Natural killer cell treated with Interleukin-12 subunit alpha and Interleukin-12 subunit beta and Interleukin-15 and Interleukin-18, amount 100 ng/mL, for 72 hours (primary cell): ENCODE data around the gene ELK3. TPM values are rescaled to one million over a fixed set of nuclear protein-coding genes. Genes with fewer than 3 reads are reported as not detected.

Experiments used
- ATAC-seq, 2 donors: fragments of 150-1000 bp; cut with Tn5 transposase in 1 of 2; sonication (Bioruptor Pico), chemical (Tn5 transposase) in 1 of 2; 2 replicates each; pipeline ENCODE4 v1.10.0; 2021
- DNase-seq: peaks from one replicate; pipeline ENCODE4 v3.0.0; 2022; ENCODE audit warnings: low spot score
- H3K27ac Mint-ChIP-seq, 2 donors: 1 replicate in 1 of 2; 2 replicates in 1 of 2; pipeline ENCODE4 v1.8.0; 2022; ENCODE audit warnings: mixed read lengths in 2 of 2, mild to moderate bottlenecking in 1 of 2, moderate library complexity in 1 of 2
- H3K27me3 Mint-ChIP-seq, 2 donors: 1 replicate in 1 of 2; 2 replicates in 1 of 2; pipeline ENCODE4 v1.8.0; 2022; ENCODE audit warnings: mixed read lengths in 2 of 2
- H3K36me3 Mint-ChIP-seq: one replicate; pipeline ENCODE4 v1.8.0; 2022; ENCODE audit warnings: mixed read lengths
- H3K4me1 Mint-ChIP-seq, 2 donors: 1 replicate in 1 of 2; 2 replicates in 1 of 2; pipeline ENCODE4 v1.8.0; 2022; ENCODE audit warnings: low read depth in 2 of 2, mixed read lengths in 2 of 2, mild to moderate bottlenecking in 1 of 2
- H3K4me3 Mint-ChIP-seq: one replicate; pipeline ENCODE4 v1.8.0; 2022; ENCODE audit warnings: mixed read lengths
- H3K9me3 Mint-ChIP-seq: 2 replicates; pipeline ENCODE4 v1.8.0; 2022; ENCODE audit warnings: mixed read lengths
- total RNA-seq, 2 donors: library from RNA; stranded (reverse); gene quantifications; one replicate each; pipeline ENCODE4 v1.2.3, GENCODE V29; 2022

The ELK3 gene
- total RNA-seq, 2 donors from 2014 or later, result 16.0 to 21.6 TPM

GRCh38 chr12:96250119-96250685 is 56.0 kb downstream of the ELK3 start:
- Mint-ChIP-seq H3K9me3 (no peaks in the 10 kb centered on the region), H3K27ac (peak overlapping the region; percentile 36), H3K36me3 (peaks cover 20% of the 10 kb centered on the region), H3K4me1 (peaks cover 44 to 62% of the 10 kb centered on the region in 2 donors), H3K4me3 (no peak overlapping the region), H3K27me3 (no peaks in the 10 kb centered on the region)
- ATAC-seq (peak in 1 of 2 donors; percentile 21), DNase-seq (no peak)

DNA sequence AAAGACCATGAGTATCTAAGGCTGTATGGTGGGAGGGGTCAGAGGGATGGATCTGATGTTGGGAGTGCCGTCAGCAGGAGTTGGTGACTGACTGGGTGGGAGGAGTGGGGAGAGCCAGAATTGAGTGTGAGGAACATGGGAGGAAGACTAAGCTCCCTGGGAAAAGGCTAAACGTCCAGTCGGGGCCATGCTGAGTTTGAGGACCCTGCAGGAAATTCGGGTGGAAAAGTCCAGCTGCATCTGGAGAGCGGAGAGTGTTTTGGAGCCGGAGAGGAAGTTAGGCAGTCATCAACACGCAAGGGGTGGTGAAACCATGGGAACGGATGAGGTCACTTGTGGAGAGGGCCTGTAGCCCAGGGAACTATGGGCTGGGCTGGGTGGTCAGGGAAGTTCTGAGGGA is 60.9 kb downstream of the ELK3 start:
- Mint-ChIP-seq H3K36me3 (peaks cover 11% of the 10 kb centered on the region), H3K27me3 (no peaks in the 10 kb centered on the region), H3K4me3 (no peak overlapping the region), H3K9me3 (no peaks in the 10 kb centered on the region), H3K27ac (no peak overlapping the region), H3K4me1 (peaks cover 35 to 38% of the 10 kb centered on the region in 2 donors)
- DNase-seq (no peak), ATAC-seq (no peak)

- no peak overlapping the region for H3K4me3 Mint-ChIP-seq
- ATAC-seq, result no peak
- H3K36me3 Mint-ChIP-seq, result peaks cover 15% of the 10 kb centered on the region
Observed at GRCh38 chr12:96256672-96257361, 62.6 kb downstream of the ELK3 start.

GRCh38 chr12:96257550-96258103 is 63.5 kb downstream of the ELK3 start:
- Mint-ChIP-seq H3K4me1 (peaks cover 26 to 27% of the 10 kb centered on the region in 2 donors), H3K36me3 (peaks cover 9% of the 10 kb centered on the region), H3K4me3 (no peak overlapping the region), H3K27ac (no peak overlapping the region), H3K9me3 (no peaks in the 10 kb centered on the region), H3K27me3 (no peaks in the 10 kb centered on the region)
- DNase-seq (no peak), ATAC-seq (peak in 1 of 2 donors; percentile 7)

More at GRCh38 chr12:96256672-96257361, 62.6 kb downstream of the ELK3 start:
- Mint-ChIP-seq H3K9me3 (no peaks in the 10 kb centered on the region), H3K4me1 (peaks cover 30 to 32% of the 10 kb centered on the region in 2 donors), H3K27me3 (no peaks in the 10 kb centered on the region), H3K27ac (no peak overlapping the region)
- no peak for DNase-seq

DNA sequence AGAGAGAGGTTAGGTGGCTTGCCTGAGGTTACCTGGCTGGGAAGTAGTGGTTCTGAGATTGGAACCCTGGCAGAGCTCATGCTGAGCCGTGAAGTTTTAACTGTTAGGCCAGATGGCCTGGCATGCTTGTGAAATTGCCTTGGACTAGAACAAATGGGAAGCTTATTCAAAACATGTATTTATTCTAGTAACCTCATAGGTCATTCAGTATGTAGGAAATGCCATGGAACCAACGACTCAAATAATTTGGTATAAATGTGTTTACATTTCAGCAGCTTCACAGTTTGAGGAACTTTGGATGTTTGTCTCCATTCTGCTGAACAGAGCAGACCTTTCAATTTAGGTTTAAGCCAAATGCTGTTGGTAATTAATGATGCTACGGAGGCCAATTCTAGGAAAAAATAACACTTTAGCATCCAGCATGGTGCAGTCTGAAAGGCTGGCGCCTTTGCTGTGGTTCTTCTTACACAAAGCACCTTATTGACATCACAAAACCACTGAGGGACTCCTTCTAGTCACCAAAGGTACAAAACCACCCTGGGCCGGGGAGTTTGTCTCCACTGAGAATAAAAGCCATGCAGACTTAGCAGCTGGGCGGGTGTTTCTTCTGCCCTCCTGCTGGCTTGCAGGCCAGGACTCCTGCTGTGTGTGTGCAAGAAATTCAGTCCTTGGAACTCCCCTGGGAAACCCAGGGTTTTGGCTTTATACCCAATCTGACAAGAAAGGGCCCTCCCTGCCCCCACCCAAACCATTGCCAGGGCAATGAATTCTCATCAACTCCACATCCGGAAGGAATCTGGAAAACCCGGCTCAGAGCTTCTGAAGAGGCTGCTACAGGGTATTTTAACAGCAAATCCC is 64.2 kb downstream of the ELK3 start:
- Mint-ChIP-seq H3K9me3 (no peaks in the 10 kb centered on the region), H3K27ac (no peak overlapping the region), H3K36me3 (peaks cover 11% of the 10 kb centered on the region), H3K27me3 (no peaks in the 10 kb centered on the region), H3K4me3 (no peak overlapping the region), H3K4me1 (peaks cover 25 to 26% of the 10 kb centered on the region in 2 donors)
- no peak for DNase-seq
- peak; percentile 73 to 74 for ATAC-seq

DNA sequence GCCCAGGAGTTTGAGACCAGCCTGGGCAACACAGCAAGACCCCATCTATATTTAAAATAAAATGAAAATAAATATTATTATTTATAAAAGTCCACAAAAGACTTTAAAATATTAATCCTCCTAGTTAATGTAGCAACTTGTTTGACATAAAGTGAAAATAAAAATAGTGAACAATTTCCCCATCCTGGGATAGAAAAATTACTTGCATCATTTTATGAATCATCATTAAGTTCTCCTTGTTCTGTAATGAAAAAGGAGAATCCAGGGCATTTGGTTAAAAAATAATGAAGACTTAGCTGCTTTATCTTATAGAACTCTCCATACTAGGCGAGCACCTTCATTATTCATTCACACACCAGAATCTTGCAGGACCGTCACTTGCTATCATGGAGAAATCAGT is 66.1 kb downstream of the ELK3 start:
- H3K27me3 Mint-ChIP-seq, result no peaks in the 10 kb centered on the region
- H3K4me3 Mint-ChIP-seq, result no peak overlapping the region
- H3K9me3 Mint-ChIP-seq, result no peaks in the 10 kb centered on the region
- no peak for ATAC-seq
- peaks cover 22% of the 10 kb centered on the region for H3K36me3 Mint-ChIP-seq
- no peak for DNase-seq
- peak overlapping the region; percentile 5 to 53 for H3K27ac Mint-ChIP-seq
- peaks cover 22 to 26% of the 10 kb centered on the region in 2 donors for H3K4me1 Mint-ChIP-seq

DNA sequence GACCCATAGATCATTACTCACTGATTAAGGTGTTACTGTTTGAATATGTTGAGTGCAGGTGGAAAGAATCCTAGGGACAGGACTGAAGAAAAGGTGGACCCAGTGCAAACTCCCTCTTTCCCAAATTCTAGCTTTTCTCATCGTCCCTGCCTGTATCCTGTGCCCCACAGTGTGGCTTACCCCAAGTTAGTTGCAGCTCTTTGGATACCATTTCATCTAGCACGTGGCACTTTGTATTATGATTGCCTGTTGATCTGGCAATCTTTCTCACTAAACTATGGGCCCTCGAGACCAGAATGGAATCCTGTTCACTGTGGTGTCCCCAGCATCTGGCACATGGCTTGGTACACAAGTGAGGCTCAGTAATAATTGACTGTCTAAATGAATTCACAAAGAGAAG is 66.5 kb downstream of the ELK3 start:
- Mint-ChIP-seq H3K9me3 (no peaks in the 10 kb centered on the region), H3K4me1 (peaks cover 23 to 24% of the 10 kb centered on the region in 2 donors), H3K36me3 (peaks cover 22% of the 10 kb centered on the region), H3K27me3 (no peaks in the 10 kb centered on the region), H3K27ac (peak overlapping the region; percentile 5 to 53), H3K4me3 (no peak overlapping the region)
- ATAC-seq, result no peak
- no peak for DNase-seq

GRCh38 chr12:96261557-96261956 is 67.4 kb downstream of the ELK3 start:
- DNase-seq (no peak), ATAC-seq (no peak)
- peak overlapping the region; percentile 5 to 53 for H3K27ac Mint-ChIP-seq
- H3K4me1 Mint-ChIP-seq, result peaks cover 23 to 24% of the 10 kb centered on the region in 2 donors
- no peaks in the 10 kb centered on the region for H3K27me3 Mint-ChIP-seq
- peaks cover 22% of the 10 kb centered on the region for H3K36me3 Mint-ChIP-seq
- H3K4me3 Mint-ChIP-seq, result no peak overlapping the region
- no peaks in the 10 kb centered on the region for H3K9me3 Mint-ChIP-seq

GRCh38 chr12:96263449-96263902 is 69.3 kb downstream of the ELK3 start:
- Mint-ChIP-seq H3K4me3 (no peak overlapping the region), H3K4me1 (peaks cover 26 to 28% of the 10 kb centered on the region in 2 donors), H3K36me3 (peaks cover 27% of the 10 kb centered on the region), H3K27ac (peak overlapping the region in 1 of 2 donors; percentile 51), H3K27me3 (no peaks in the 10 kb centered on the region), H3K9me3 (no peaks in the 10 kb centered on the region)
- DNase-seq (no peak), ATAC-seq (no peak)

GRCh38 chr12:96265400-96265799 is 71.2 kb downstream of the ELK3 start:
- Mint-ChIP-seq H3K27ac (peak overlapping the region; percentile 34 to 66), H3K4me3 (no peak overlapping the region), H3K27me3 (no peaks in the 10 kb centered on the region), H3K9me3 (no peaks in the 10 kb centered on the region), H3K4me1 (peaks cover 29 to 32% of the 10 kb centered on the region in 2 donors), H3K36me3 (peaks cover 27% of the 10 kb centered on the region)
- DNase-seq, result no peak
- ATAC-seq, result no peak

DNA sequence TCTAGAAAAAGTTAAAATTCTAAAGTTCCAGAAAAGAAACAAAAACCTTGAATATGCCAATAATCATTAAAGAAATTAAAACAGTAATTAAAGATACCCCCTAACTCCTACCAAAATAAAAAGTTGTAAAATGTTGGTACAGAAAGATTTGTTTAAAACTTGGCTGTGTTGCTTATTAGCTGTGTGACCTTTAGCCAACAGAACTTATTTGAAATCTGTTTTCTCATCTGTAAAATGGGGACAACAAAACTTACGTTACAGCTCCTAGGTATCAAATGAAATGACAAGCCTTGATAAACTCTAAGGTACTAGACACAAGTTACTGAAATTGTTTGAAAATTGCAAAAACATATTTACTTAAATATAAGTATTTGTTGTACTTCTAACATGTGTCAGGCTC is 71.7 kb downstream of the ELK3 start:
- H3K27ac Mint-ChIP-seq, result no peak overlapping the region
- no peaks in the 10 kb centered on the region for H3K9me3 Mint-ChIP-seq
- peaks cover 25 to 28% of the 10 kb centered on the region in 2 donors for H3K4me1 Mint-ChIP-seq
- DNase-seq (no peak), ATAC-seq (no peak)
- no peaks in the 10 kb centered on the region for H3K27me3 Mint-ChIP-seq
- H3K4me3 Mint-ChIP-seq, result no peak overlapping the region
- H3K36me3 Mint-ChIP-seq, result peaks cover 23% of the 10 kb centered on the region

DNA sequence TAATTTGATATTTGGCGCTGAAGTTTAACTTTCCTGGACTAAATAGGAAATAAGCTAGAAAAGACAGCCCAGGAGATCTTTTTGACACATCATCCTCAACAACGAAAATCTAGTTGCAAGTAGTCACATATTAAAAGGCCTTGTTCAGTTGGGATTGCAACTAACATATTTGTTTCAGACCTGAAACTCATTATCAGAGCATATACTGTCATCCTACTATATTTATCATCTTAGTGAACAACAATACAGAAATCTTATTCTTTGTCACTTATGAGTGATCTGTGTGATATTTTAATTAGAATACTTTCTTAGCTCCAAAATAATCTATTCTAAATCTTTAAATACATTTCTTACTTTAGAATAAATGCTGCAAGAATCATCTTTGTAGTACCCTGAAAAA is 72.1 kb downstream of the ELK3 start:
- ATAC-seq (no peak), DNase-seq (no peak)
- peaks cover 19% of the 10 kb centered on the region for H3K36me3 Mint-ChIP-seq
- H3K4me3 Mint-ChIP-seq, result no peak overlapping the region
- no peaks in the 10 kb centered on the region for H3K27me3 Mint-ChIP-seq
- no peaks in the 10 kb centered on the region for H3K9me3 Mint-ChIP-seq
- no peak overlapping the region for H3K27ac Mint-ChIP-seq
- H3K4me1 Mint-ChIP-seq, result peaks cover 21 to 25% of the 10 kb centered on the region in 2 donors

- H3K9me3 Mint-ChIP-seq, result no peaks in the 10 kb centered on the region
- no peaks in the 10 kb centered on the region for H3K27me3 Mint-ChIP-seq
- DNase-seq (no peak), ATAC-seq (peak; percentile 20 to 84)
- H3K4me1 Mint-ChIP-seq, result peaks cover 27 to 45% of the 10 kb centered on the region in 2 donors
- H3K27ac Mint-ChIP-seq, result peak overlapping the region; percentile 32 to 50
- peak overlapping the region; percentile 1 for H3K4me3 Mint-ChIP-seq
- H3K36me3 Mint-ChIP-seq, result peaks cover 14% of the 10 kb centered on the region
Observed at GRCh38 chr12:96271469-96272199, 77.5 kb downstream of the ELK3 start.
